ENCODE data around the gene CNTNAP2.
A peak's percentile ranks its signal among the peaks of the same experiment; 100 is the strongest.

CNTNAP2 gene

DNA sequence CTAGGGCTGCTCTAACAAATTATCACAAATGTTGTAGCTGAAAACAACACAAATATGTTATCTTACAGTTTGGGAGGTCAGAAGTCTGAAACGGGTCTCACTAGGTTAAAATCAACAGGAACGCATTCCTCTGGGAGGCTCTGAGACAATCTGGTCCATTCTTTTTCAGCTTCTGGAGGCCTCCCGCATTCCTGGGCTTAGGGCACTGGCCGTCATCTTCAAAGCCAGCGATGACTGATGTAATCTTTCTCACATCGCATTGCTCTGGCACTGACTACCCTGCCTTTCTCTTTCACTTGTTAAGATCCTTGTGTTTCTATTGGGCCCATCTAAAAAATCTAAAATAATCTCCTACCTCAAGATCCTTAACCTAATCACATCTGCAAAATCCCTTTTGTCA is 1402.5 kb downstream of the CNTNAP2 start:
- H3K4me3 ChIP-seq (ENCODE audit: low read depth, low read length): no peak overlapping the region
- peak; percentile 8 for DNase-seq (ENCODE audit: low read depth)
- TF ChIP-seq, protein P1, sequence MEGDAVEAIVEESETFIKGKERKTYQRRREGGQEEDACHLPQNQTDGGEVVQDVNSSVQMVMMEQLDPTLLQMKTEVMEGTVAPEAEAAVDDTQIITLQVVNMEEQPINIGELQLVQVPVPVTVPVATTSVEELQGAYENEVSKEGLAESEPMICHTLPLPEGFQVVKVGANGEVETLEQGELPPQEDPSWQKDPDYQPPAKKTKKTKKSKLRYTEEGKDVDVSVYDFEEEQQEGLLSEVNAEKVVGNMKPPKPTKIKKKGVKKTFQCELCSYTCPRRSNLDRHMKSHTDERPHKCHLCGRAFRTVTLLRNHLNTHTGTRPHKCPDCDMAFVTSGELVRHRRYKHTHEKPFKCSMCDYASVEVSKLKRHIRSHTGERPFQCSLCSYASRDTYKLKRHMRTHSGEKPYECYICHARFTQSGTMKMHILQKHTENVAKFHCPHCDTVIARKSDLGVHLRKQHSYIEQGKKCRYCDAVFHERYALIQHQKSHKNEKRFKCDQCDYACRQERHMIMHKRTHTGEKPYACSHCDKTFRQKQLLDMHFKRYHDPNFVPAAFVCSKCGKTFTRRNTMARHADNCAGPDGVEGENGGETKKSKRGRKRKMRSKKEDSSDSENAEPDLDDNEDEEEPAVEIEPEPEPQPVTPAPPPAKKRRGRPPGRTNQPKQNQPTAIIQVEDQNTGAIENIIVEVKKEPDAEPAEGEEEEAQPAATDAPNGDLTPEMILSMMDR (conservative IDR thresholded peaks at IDR 0.05; ENCODE audit: low read depth, low read length): no peak

DNA sequence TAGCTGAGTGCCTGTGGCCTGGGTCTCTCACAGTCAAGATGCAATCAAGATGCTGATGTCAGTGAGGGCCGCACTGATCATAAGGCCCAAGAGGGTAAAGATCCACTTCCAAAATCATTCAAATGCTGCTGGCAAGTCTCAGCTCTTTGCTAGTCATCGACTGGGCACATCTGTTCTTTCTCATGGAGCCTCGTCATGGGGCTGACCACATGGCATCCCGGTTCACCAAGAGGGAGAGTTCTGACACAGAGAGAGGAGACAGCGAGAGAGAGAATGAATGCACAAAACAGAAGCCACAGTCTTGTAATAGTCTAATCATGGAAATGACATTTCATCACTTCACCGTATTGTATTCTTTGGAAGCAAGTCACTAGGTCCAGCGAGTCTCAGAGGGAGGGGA is 1406.5 kb downstream of the CNTNAP2 start:
- DNase-seq (ENCODE audit: low read depth): no peak
- TF ChIP-seq, protein P1 (conservative IDR thresholded peaks at IDR 0.05; ENCODE audit: low read depth, low read length): no peak
- H3K4me3 ChIP-seq (ENCODE audit: low read depth, low read length): no peak overlapping the region

DNA sequence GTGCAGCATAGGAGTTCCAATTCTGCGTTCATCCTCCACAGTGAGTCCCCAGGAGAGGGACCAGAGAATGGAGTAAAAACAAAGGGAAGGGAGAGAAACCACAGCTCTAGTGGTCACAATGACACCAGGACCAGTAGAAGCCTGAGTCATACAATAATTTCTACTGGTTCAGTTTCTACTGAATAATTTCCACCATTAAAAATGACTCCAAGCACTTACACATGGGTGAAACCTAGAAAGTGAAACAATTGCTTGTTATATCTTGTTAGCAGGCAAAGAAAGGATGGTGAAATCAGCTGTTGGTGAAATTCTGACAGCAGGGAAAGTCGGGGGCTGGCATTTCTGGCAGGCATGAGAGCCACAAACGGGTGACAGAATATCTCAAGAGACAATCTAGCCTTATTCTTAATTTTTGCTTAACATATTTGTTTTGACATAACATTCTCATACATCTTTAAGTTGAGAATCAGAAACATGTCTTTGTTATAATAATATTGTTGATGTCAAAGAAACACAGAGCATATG is 1408.2 kb downstream of the CNTNAP2 start:
- no peak overlapping the region for H3K4me3 ChIP-seq (ENCODE audit: low read depth, low read length)
- DNase-seq (ENCODE audit: low read depth): no peak
- TF ChIP-seq, protein P1 (conservative IDR thresholded peaks at IDR 0.05; ENCODE audit: low read depth, low read length): no peak

DNA sequence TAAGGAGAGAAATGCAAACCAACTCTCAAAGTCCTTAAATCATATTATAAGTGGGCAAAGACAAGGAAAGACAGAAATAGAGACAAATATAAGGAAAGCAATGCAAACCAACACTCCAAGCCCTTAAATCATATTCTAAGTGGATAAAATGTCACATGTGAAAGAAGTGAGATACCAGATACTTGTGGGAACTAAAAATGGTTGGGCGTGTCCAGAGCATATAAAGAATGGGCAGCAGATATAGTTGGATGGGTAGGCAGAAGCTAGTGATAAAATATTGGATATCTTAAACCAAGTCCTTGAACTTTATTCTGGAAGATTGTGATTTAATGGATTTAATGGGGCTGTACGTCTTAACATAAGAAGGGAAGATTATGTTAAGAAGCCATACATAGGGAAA is 1408.7 kb downstream of the CNTNAP2 start:
- H3K4me3 ChIP-seq (ENCODE audit: low read depth, low read length): no peak overlapping the region
- DNase-seq (ENCODE audit: low read depth): no peak
- TF ChIP-seq, protein P1 (conservative IDR thresholded peaks at IDR 0.05; ENCODE audit: low read depth, low read length): no peak

DNA sequence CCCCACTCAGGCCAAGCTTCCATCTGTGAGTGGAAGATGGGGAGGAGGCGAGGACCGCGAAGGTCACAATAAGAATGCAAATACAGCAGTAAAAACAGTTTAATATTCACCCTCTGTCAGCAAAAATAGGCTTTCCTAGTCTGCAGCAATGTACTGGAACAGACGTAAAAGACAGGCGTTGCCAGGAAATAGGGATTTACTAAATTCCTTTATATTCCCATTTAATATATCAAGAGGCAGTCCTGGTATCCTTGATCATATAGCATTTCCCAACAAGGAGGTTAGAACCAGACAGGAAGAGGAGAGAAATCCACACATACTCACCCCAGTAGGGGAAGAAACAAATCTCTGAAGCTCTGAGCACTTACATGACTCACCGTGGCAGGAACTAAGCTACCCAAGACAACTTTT is 1419.1 kb downstream of the CNTNAP2 start:
- TF ChIP-seq, protein P1 (conservative IDR thresholded peaks at IDR 0.05; ENCODE audit: low read depth, low read length): no peak
- DNase-seq (ENCODE audit: low read depth): peak; percentile 38
- no peak overlapping the region for H3K4me3 ChIP-seq (ENCODE audit: low read depth, low read length)

DNA sequence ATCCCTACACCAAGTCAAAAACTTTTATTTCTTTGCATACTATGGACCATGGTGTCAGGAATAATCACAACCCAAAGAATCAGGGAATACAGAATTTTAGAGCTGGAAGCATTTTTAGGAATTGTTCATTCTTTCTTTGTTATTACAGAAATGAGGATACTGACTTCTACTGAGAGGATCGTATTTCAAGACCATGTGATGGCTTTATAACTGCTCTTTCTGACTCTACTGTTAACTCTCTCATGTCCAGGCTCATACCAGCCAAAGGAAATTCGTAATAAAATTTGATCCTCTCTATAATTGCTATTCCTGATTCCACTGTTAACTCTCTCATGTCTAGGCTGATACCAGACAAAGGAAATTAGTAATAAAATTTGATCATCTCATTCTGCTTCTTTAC is 1423.1 kb downstream of the CNTNAP2 start:
- TF ChIP-seq, protein P1 (conservative IDR thresholded peaks at IDR 0.05; ENCODE audit: low read depth, low read length): no peak
- H3K4me3 ChIP-seq (ENCODE audit: low read depth, low read length): no peak overlapping the region
- DNase-seq (ENCODE audit: low read depth): no peak

DNA sequence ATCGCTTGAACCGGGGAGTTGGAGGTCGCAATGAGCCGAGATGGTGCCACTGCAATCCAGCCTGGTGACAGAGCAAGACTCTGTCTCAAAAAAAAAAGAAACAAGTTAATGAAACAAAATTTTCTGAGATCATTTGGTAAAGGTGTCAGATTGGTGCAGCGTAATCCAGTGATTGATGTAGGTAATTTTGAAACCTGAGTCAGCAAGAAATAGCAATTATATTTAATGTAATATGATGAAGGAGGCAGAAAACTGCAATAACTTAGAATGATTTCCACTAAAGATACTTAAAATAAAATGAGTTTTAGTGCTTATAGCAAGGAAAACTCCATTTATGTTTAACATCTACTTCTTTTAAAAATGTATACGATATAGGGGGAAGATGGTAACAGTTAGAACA is 1424.1 kb downstream of the CNTNAP2 start:
- DNase-seq (ENCODE audit: low read depth): no peak
- no peak overlapping the region for H3K4me3 ChIP-seq (ENCODE audit: low read depth, low read length)
- TF ChIP-seq, protein P1 (conservative IDR thresholded peaks at IDR 0.05; ENCODE audit: low read depth, low read length): no peak

Measured in choroid plexus epithelial cell (primary cell).